H1 (cell line): Measurements from ENCODE around the gene CEP170. TPM values are rescaled to one million over a fixed set of nuclear protein-coding genes. Genes with fewer than 3 reads are reported as not detected.

Source experiments
- CTCF ChIA-PET: fragments of 300-600 bp; sonication (Branson Sonifier 250); formaldehyde crosslinking; loops from one replicate; lab custom pipeline; 2021; ENCODE audit not compliant: partially characterized antibody; lab: Charles Lee
- POLR2A ChIA-PET: fragments of 300-600 bp; sonication (Branson Sonifier 250); formaldehyde crosslinking; loops from one replicate; lab custom pipeline; 2021; ENCODE audit warnings: inconsistent platforms; ENCODE audit not compliant: partially characterized antibody; lab: Charles Lee
- DNase-seq, 2 experiments: peaks; one replicate each; pipeline versions ENCODE4 v3.0.0 to v3.0.0-alpha.2; 2010 to 2022; ENCODE audit warnings: low spot score in 2 of 2, low read depth in 1 of 2, mixed read lengths in 1 of 2
- FAIRE-seq: peaks from 2 replicates; lab custom pipeline; 2011; peaks lifted over from hg19 to GRCh38; lab: Jason Lieb, UNC
- H2AFZ ChIP-seq: 2 replicates; pipeline ENCODE4 v1.8.1; 2012; ENCODE audit warnings: low read length, inconsistent platforms
- H2AK5ac ChIP-seq: 2 replicates; pipeline ENCODE4 v1.6.1; 2013; ENCODE audit warnings: low read depth, low read length
- H2BK120ac ChIP-seq: replicated peaks from 2 replicates; pipeline ENCODE3; 2013; ENCODE audit warnings: low read depth, low read length, inconsistent platforms
- H2BK12ac ChIP-seq: 2 replicates; pipeline ENCODE4 v1.6.1; 2013; ENCODE audit warnings: low read depth, low read length
- H2BK15ac ChIP-seq: 2 replicates; pipeline ENCODE4 v1.6.1; 2013; ENCODE audit warnings: low read length
- H2BK20ac ChIP-seq: 2 replicates; pipeline ENCODE4 v1.6.1; 2013; ENCODE audit warnings: low read length
- H2BK5ac ChIP-seq: 2 replicates; pipeline ENCODE4 v1.6.1; 2013; ENCODE audit warnings: low read depth, low read length
- H3K14ac ChIP-seq: 2 replicates; pipeline ENCODE4 v1.6.1; 2013; ENCODE audit warnings: inconsistent platforms; ENCODE audit not compliant: insufficient read length
- H3K18ac ChIP-seq: 2 replicates; pipeline ENCODE4 v1.6.1; 2013; ENCODE audit warnings: low read length; ENCODE audit errors: extremely low read depth
- H3K23ac ChIP-seq: 2 replicates; pipeline ENCODE4 v1.6.1; 2013; ENCODE audit warnings: inconsistent platforms; ENCODE audit not compliant: insufficient read length
- H3K23me2 ChIP-seq: 2 replicates; pipeline ENCODE4 v1.6.1; 2013; ENCODE audit warnings: low read depth, low read length
- H3K27ac ChIP-seq: 2 replicates; pipeline ENCODE4 v1.6.1; 2011; ENCODE audit warnings: low read depth, low read length, inconsistent platforms
- H3K27me3 ChIP-seq, 4 experiments: replicated peaks in 1 of 4; 1 replicate in 1 of 4; 2 replicates in 3 of 4; pipeline versions ENCODE4 v1.6.1 to v1.8.1; 2011 to 2013; ENCODE audit warnings: low read length in 3 of 4, mild to moderate bottlenecking in 3 of 4, inconsistent platforms in 2 of 4, mixed read lengths in 2 of 4, moderate library complexity in 1 of 4; ENCODE audit not compliant: control insufficient read depth in 3 of 4, insufficient read depth in 3 of 4; ENCODE audit errors: extremely low read depth in 1 of 4
- H3K36me3 ChIP-seq, 4 experiments: 2 replicates each; pipeline versions ENCODE4 v1.6.1 to v1.8.1; 2011 to 2013; ENCODE audit warnings: mild to moderate bottlenecking in 4 of 4, low read length in 3 of 4, moderate library complexity in 2 of 4, control low read depth in 1 of 4, inconsistent platforms in 1 of 4; ENCODE audit not compliant: insufficient read depth in 4 of 4, control insufficient read depth in 2 of 4
- H3K4ac ChIP-seq: replicated peaks from 2 replicates; pipeline ENCODE3; 2013; ENCODE audit warnings: low read length, low read depth, mixed read lengths, inconsistent platforms; ENCODE audit not compliant: insufficient read length
- H3K4me1 ChIP-seq, 4 experiments: replicated peaks in 1 of 4; 1 replicate in 1 of 4; 2 replicates in 3 of 4; pipeline versions ENCODE4 v1.6.1 to v1.8.1; 2011 to 2013; ENCODE audit warnings: low read length in 3 of 4, inconsistent platforms in 2 of 4, mixed read lengths in 1 of 4; ENCODE audit not compliant: insufficient read depth in 4 of 4, control insufficient read depth in 3 of 4
- H3K4me2 ChIP-seq, 2 experiments: 2 replicates each; pipeline versions ENCODE4 v1.6.1 to v1.8.1; 2011 to 2013; ENCODE audit warnings: low read depth in 2 of 2, low read length in 2 of 2, control low read depth in 1 of 2, inconsistent platforms in 1 of 2, mild to moderate bottlenecking in 1 of 2; ENCODE audit not compliant: insufficient read depth in 1 of 2
- H3K4me3 ChIP-seq, 4 experiments: fragments of 200-600, 300-600 bp in 1 of 4; sonication (generic), shearing (Covaris generic), sonication (Bioruptor Twin) in 1 of 4; 2 replicates each; pipeline versions ENCODE4 v1.5.1 to v1.8.1; 2011 to 2016; ENCODE audit warnings: low read length in 4 of 4, low read depth in 3 of 4, control low read depth in 2 of 4, inconsistent platforms in 2 of 4, mild to moderate bottlenecking in 2 of 4, mixed read lengths in 1 of 4, moderate library complexity in 1 of 4; ENCODE audit not compliant: insufficient read depth in 2 of 4; ENCODE audit errors: extremely low read depth in 1 of 4
- H3K56ac ChIP-seq: replicated peaks from 2 replicates; pipeline ENCODE3; 2013; ENCODE audit warnings: low read depth, mild to moderate bottlenecking, mixed read lengths, low read length, inconsistent platforms; ENCODE audit not compliant: insufficient read length
- H3K79me1 ChIP-seq: 2 replicates; pipeline ENCODE4 v1.6.1; 2013; ENCODE audit warnings: low read depth, low read length, control low read depth
- H3K79me2 ChIP-seq, 2 experiments: 2 replicates each; pipeline versions ENCODE4 v1.6.1 to v1.8.1; 2012 to 2013; ENCODE audit warnings: low read length in 2 of 2, mild to moderate bottlenecking in 2 of 2, inconsistent platforms in 1 of 2; ENCODE audit not compliant: insufficient read depth in 2 of 2, control insufficient read depth in 1 of 2
- H3K9ac ChIP-seq, 4 experiments: replicated peaks in 1 of 4; 1 replicate in 1 of 4; 2 replicates in 3 of 4; pipeline versions ENCODE4 v1.6.1 to v1.8.1; 2011 to 2013; ENCODE audit warnings: low read depth in 3 of 4, low read length in 3 of 4, control low read depth in 2 of 4, mild to moderate bottlenecking in 2 of 4, moderate library complexity in 2 of 4, inconsistent platforms in 1 of 4; ENCODE audit errors: extremely low read depth in 1 of 4
- H3K9me3 ChIP-seq, 2 experiments: 2 replicates each; pipeline versions ENCODE4 v1.6.1 to v1.8.1; 2012 to 2013; ENCODE audit warnings: mild to moderate bottlenecking in 2 of 2, moderate library complexity in 2 of 2, control low read depth in 1 of 2, inconsistent platforms in 1 of 2, low read depth in 1 of 2, low read length in 1 of 2, mixed read lengths in 1 of 2; ENCODE audit not compliant: insufficient read depth in 2 of 2
- H4K20me1 ChIP-seq, 2 experiments: replicated peaks in 1 of 2; 2 replicates each; pipeline versions ENCODE3 to v1.8.1; 2011 to 2013; ENCODE audit warnings: inconsistent platforms in 2 of 2, low read length in 2 of 2, mild to moderate bottlenecking in 1 of 2; ENCODE audit not compliant: insufficient read depth in 2 of 2, control insufficient read depth in 1 of 2
- H4K5ac ChIP-seq: 2 replicates; pipeline ENCODE4 v1.6.1; 2013; ENCODE audit warnings: low read length, low read depth, mixed read lengths, inconsistent platforms; ENCODE audit not compliant: insufficient read length
- H4K8ac ChIP-seq: 2 replicates; pipeline ENCODE4 v1.8.0; 2013; ENCODE audit warnings: mild to moderate bottlenecking, moderate library complexity, low read length, inconsistent platforms; ENCODE audit not compliant: insufficient read depth; ENCODE audit errors: extremely low read depth
- H4K91ac ChIP-seq: replicated peaks from 2 replicates; pipeline ENCODE3; 2013; ENCODE audit warnings: low read length, mixed read lengths, inconsistent platforms; ENCODE audit not compliant: insufficient read length
- ASH2L ChIP-seq: fragments of 200-600, 300-600 bp; sonication (generic); IDR thresholded peaks from one replicate; pipeline ENCODE4 v1.7.1; 2017; ENCODE audit warnings: low read length
- BRCA1 ChIP-seq: IDR thresholded peaks from 2 replicates; pipeline ENCODE4 v1.6.1; 2012; ENCODE audit warnings: low read depth, low read length, improper control_type of control experiment
- KDM1A ChIP-seq: fragments of 200-600, 300-600 bp; sonication (generic); IDR thresholded peaks from 2 replicates; pipeline ENCODE4 v1.7.1; 2016; ENCODE audit warnings: mild to moderate bottlenecking, low read length, borderline replicate concordance
- KDM5A ChIP-seq: fragments of 200-600 bp; IDR thresholded peaks from 2 replicates; pipeline ENCODE4 v1.7.1; 2012; ENCODE audit warnings: mild to moderate bottlenecking, low read length, inconsistent platforms, mixed read lengths
- POU5F1 ChIP-seq: IDR thresholded peaks from 2 replicates; pipeline ENCODE4 v1.6.1; 2011; ENCODE audit warnings: low read depth, mild to moderate bottlenecking, low read length, moderate library complexity
- RAD21 ChIP-seq, 2 experiments: IDR thresholded peaks in 1 of 2; conservative IDR thresholded peaks in 1 of 2; 2 replicates each; pipeline ENCODE4 v1.6.1; 2011; ENCODE audit warnings: low read depth in 2 of 2, low read length in 2 of 2, improper control_type of control experiment in 1 of 2, inconsistent platforms in 1 of 2, mild to moderate bottlenecking in 1 of 2, moderate library complexity in 1 of 2
- SAP30 ChIP-seq: fragments of 300-600 bp; sonication (generic); IDR thresholded peaks from 2 replicates; pipeline ENCODE4 v1.7.1; 2012; ENCODE audit warnings: low read length, moderate library complexity, mild to moderate bottlenecking, inconsistent platforms; ENCODE audit not compliant: insufficient read depth, insufficient replicate concordance
- SIN3A ChIP-seq, 2 experiments: IDR thresholded peaks in 1 of 2; conservative IDR thresholded peaks in 1 of 2; 2 replicates each; pipeline ENCODE4 v1.6.1; 2011 to 2012; ENCODE audit warnings: low read length in 2 of 2, improper control_type of control experiment in 1 of 2, low read depth in 1 of 2, mild to moderate bottlenecking in 1 of 2
- TAF1 ChIP-seq: IDR thresholded peaks from 2 replicates; pipeline ENCODE4 v1.6.1; 2011; ENCODE audit warnings: mild to moderate bottlenecking, low read depth, low read length
- TCF12 ChIP-seq: IDR thresholded peaks from 2 replicates; pipeline ENCODE4 v1.6.1; 2011; ENCODE audit warnings: low read depth, mild to moderate bottlenecking, low read length
- WGBS, 2 experiments: shearing (Covaris generic) in 1 of 2; methylation state at CpG; one replicate each; pipeline versions ENCODE4 v1.1.6 to v1.1.7; 2013 to 2015; ENCODE audit warnings: low lambda C conversion rate in 2 of 2, mixed read lengths in 2 of 2, inconsistent platforms in 1 of 2, low coverage in 1 of 2, missing lambda C conversion rate in 1 of 2; ENCODE audit not compliant: insufficient replicate concordance in 2 of 2, insufficient coverage in 1 of 2, insufficient read length in 1 of 2; ENCODE audit errors: extremely low coverage in 1 of 2, missing lambda C conversion rate in 1 of 2; 5-methylcytosine and 5-hydroxymethylcytosine counted together
- polyA plus RNA-seq, 7 experiments: library from polyadenylated mRNA; depleted of rRNA in 3 of 7; stranded (reverse) in 5 of 7; unstranded in 2 of 7; fragments of >200 nt in 5 of 7; fragments of 200-250 nt in 2 of 7; gene quantifications; 1 replicate in 5 of 7; 2 replicates in 1 of 7; 4 replicates in 1 of 7; pipeline versions ENCODE4 v1.2.1 to v1.2.3, GENCODE V29; 2011 to 2013; ENCODE audit warnings: missing spikeins in 2 of 7, mixed read lengths in 2 of 7
- total RNA-seq: library from RNA; stranded (reverse); fragmentation: NEBNext Ultra II Directional; extraction: Animal tissue kit (Norgen Biotek cat#: 25700); gene quantifications from 2 replicates; pipeline ENCODE4 v1.2.1, GENCODE V29; 2021
- TF ChIP-seq, protein P1 (sequence below), 3 experiments: IDR thresholded peaks; 1 replicate in 2 of 3; 2 replicates in 1 of 3; pipeline versions ENCODE4 v1.5.1 to v1.6.1; 2011; ENCODE audit warnings: low read length in 3 of 3, mild to moderate bottlenecking in 3 of 3, inconsistent platforms in 2 of 3, low read depth in 1 of 3, moderate library complexity in 1 of 3; ENCODE audit not compliant: insufficient read depth in 1 of 3; ENCODE audit errors: control extremely low read depth in 1 of 3

CEP170 gene
- total and polyA plus RNA-seq, 2 of the 8 experiments (the other 6 are each of a cell fraction or from before 2014, with no cell fraction given) = 33.1 to 97.2 TPM

DNA sequence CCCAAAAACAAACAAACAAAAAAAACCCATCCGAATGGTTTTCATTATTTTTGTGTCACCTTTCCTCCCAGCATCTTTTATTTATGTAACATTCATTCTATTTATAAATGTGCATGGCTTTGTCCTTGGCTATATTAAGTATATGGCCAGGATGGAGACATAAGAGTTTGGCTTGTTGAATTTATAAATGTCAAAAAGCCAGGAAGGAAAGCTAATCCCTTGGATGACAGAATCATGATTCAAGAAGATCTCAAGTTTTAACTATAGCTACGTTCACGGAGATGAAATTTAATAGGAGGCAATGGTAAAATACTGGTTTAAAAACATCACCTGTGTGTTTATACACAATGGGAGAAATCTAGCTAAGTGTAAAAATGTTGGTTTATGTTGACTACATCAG lies 5.0 kb downstream of the CEP170 start:
- no peaks in the 10 kb centered on the region for H3K27me3 ChIP-seq
- FAIRE-seq = no peak
- no peak for TF ChIP-seq RAD21 (IDR thresholded peaks at IDR 0.05 in 1 of 2, conservative IDR thresholded peaks at IDR 0.05 in 1 of 2; ENCODE audit: low read depth in 2 of 2, low read length in 2 of 2)
- no peak for TF ChIP-seq ASH2L
- no peak for TF ChIP-seq KDM1A
- TF ChIP-seq BRCA1 = no peak
- TF ChIP-seq SIN3A (conservative IDR thresholded peaks at IDR 0.05 in 1 of 2, IDR thresholded peaks at IDR 0.05 in 1 of 2; ENCODE audit: low read depth in 1 of 2, low read length in 2 of 2) = no peak
- no peak for TF ChIP-seq KDM5A
- no peak for TF ChIP-seq SAP30
- TF ChIP-seq POU5F1 = no peak
- TF ChIP-seq TAF1 = no peak
- no peak for TF ChIP-seq TCF12
- TF ChIP-seq, protein P1, sequence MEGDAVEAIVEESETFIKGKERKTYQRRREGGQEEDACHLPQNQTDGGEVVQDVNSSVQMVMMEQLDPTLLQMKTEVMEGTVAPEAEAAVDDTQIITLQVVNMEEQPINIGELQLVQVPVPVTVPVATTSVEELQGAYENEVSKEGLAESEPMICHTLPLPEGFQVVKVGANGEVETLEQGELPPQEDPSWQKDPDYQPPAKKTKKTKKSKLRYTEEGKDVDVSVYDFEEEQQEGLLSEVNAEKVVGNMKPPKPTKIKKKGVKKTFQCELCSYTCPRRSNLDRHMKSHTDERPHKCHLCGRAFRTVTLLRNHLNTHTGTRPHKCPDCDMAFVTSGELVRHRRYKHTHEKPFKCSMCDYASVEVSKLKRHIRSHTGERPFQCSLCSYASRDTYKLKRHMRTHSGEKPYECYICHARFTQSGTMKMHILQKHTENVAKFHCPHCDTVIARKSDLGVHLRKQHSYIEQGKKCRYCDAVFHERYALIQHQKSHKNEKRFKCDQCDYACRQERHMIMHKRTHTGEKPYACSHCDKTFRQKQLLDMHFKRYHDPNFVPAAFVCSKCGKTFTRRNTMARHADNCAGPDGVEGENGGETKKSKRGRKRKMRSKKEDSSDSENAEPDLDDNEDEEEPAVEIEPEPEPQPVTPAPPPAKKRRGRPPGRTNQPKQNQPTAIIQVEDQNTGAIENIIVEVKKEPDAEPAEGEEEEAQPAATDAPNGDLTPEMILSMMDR (IDR thresholded peaks at IDR 0.05; ENCODE audit: control extremely low read depth in 1 of 3, insufficient read depth in 1 of 3, low read depth in 1 of 3, low read length in 3 of 3) = no peak

More for the DNA sequence above, 5.0 kb downstream of the CEP170 start:
- ChIA-PET CTCF (no interaction called here), POLR2A (no interaction called here)
- H4K91ac ChIP-seq = no peak overlapping the region
- no peak overlapping the region for H3K4me3 ChIP-seq
- DNase-seq = no peak
- no peak overlapping the region for H2AK5ac ChIP-seq
- no peak overlapping the region for H4K8ac ChIP-seq
- no peak overlapping the region for H2BK12ac ChIP-seq
- H3K14ac ChIP-seq = no peak overlapping the region
- peaks cover 10% of the 10 kb centered on the region for H3K23me2 ChIP-seq
- H3K79me1 ChIP-seq = no peaks in the 10 kb centered on the region
- H2BK5ac ChIP-seq = no peak overlapping the region
- no peak overlapping the region for H2AFZ ChIP-seq
- H3K36me3 ChIP-seq = no peaks in the 10 kb centered on the region
- no peak overlapping the region for H3K9ac ChIP-seq
- peaks cover 3 to 5% of the 10 kb centered on the region in 2 experiments for H4K20me1 ChIP-seq
- H3K79me2 ChIP-seq = peaks cover 21 to 92% of the 10 kb centered on the region in 2 experiments
- no peak overlapping the region for H2BK20ac ChIP-seq
- H3K23ac ChIP-seq = no peak overlapping the region
- no peak overlapping the region for H3K56ac ChIP-seq
- H2BK120ac ChIP-seq = no peak overlapping the region
- peaks cover 0 to 6% (median 2%) of the 10 kb centered on the region in 4 experiments; a peak in 1 of 7 replicates for H3K4me1 ChIP-seq
- H3K4ac ChIP-seq = no peak overlapping the region
- H3K4me2 ChIP-seq = no peak overlapping the region
- WGBS, 2 experiments = 81% methylated on average over 3 of the region's 3 CpGs; no CpG with 5 or more reads in 1 of the 2 experiments
- H3K9me3 ChIP-seq = no peaks in the 10 kb centered on the region
- no peak overlapping the region for H4K5ac ChIP-seq
- no peak overlapping the region for H3K18ac ChIP-seq
- no peak overlapping the region for H2BK15ac ChIP-seq
- H3K27ac ChIP-seq = no peak overlapping the region
